HCT116 (cell line): ENCODE measurements around the gene GSTM4. TPM values are rescaled to one million over a fixed set of nuclear protein-coding genes. Genes with fewer than 3 reads are reported as not detected.

Experiments
- ATAC-seq: fragments of 200-7000 bp; cut with Tn5 transposase; 2 replicates; pipeline ENCODE4 v1.9.1; 2020; ENCODE audit warnings: mild to moderate bottlenecking, moderate library complexity
- BruUV-seq: library from RNA; stranded (reverse); fragments of 400-500 nt; replicated peaks from 2 replicates; lab custom pipeline; 2021; lab: Mats Ljungman, UMichigan
- CTCF ChIA-PET: fragments of 300-600 bp; sonication (Branson Sonifier 250); formaldehyde crosslinking; loops from one replicate; lab custom pipeline; 2021; ENCODE audit warnings: antibody characterized with exemption; lab: Charles Lee
- POLR2A ChIA-PET: fragments of 300-600, 350-600 bp; sonication (Branson Sonifier 250); formaldehyde crosslinking; loops from one replicate; lab custom pipeline; 2021; ENCODE audit warnings: antibody characterized with exemption; lab: Charles Lee
- RAD21 ChIA-PET, 2 experiments: fragments of 300-600 bp; sonication (Branson Sonifier 250); formaldehyde crosslinking; loops; one replicate each; lab custom pipeline; 2023; ENCODE audit warnings: low total read pairs in 2 of 2; ENCODE audit not compliant: uncharacterized antibody in 2 of 2, unreplicated experiment in 2 of 2, low non-redundant PET in 1 of 2; lab: Charles Lee
- DNase-seq: peaks from one replicate; pipeline ENCODE4 v3.0.0-alpha.2; 2010; ENCODE audit warnings: low read depth, low spot score
- H2AFZ ChIP-seq: fragments of 200-600 bp; shearing (Covaris generic), sonication (generic); 2 replicates; pipeline ENCODE4 v1.6.1; 2017; ENCODE audit warnings: low read depth, mixed run types, mixed read lengths, antibody characterized with exemption, low read length; ENCODE audit not compliant: poor library complexity, severe bottlenecking
- H3K27ac ChIP-seq: 2 replicates; pipeline ENCODE4 v1.5.1; 2012; ENCODE audit warnings: low read depth, low read length
- H3K27me3 ChIP-seq: fragments of 200-600 bp; sonication (generic); 2 replicates; pipeline ENCODE4 v1.6.1; 2016; ENCODE audit warnings: mixed run types, low read length, mixed read lengths; ENCODE audit not compliant: insufficient read depth
- H3K36me3 ChIP-seq, 2 experiments: fragments of 200-500 bp in 1 of 2; fragments of 200-600 bp in 1 of 2; sonication (Bioruptor generic) in 1 of 2; sonication (generic) in 1 of 2; 2 replicates each; pipeline versions ENCODE4 v1.5.1 to v1.6.1; 2014 to 2016; ENCODE audit warnings: low read length in 2 of 2, inconsistent platforms in 1 of 2, mixed read lengths in 1 of 2, mixed run types in 1 of 2; ENCODE audit not compliant: insufficient read depth in 2 of 2, control insufficient read depth in 1 of 2
- H3K4me1 ChIP-seq, 2 experiments: fragments of 200-600 bp in 1 of 2; sonication (generic) in 1 of 2; 2 replicates each; pipeline versions ENCODE4 v1.5.1 to v1.6.1; 2012 to 2017; ENCODE audit warnings: low read length in 2 of 2, inconsistent platforms in 1 of 2, mild to moderate bottlenecking in 1 of 2, mixed read lengths in 1 of 2, mixed run types in 1 of 2, moderate library complexity in 1 of 2; ENCODE audit not compliant: insufficient read depth in 2 of 2, control insufficient read depth in 1 of 2
- H3K4me2 ChIP-seq: fragments of 200-600 bp; sonication (generic); 2 replicates; pipeline ENCODE4 v1.6.1; 2017; ENCODE audit warnings: mixed run types, low read length, mixed read lengths
- H3K4me3 ChIP-seq, 2 experiments: fragments of 200-600 bp in 1 of 2; sonication (generic) in 1 of 2; replicated peaks in 1 of 2; 2 replicates each; pipeline ENCODE4 v1.5.1; 2011 to 2016; ENCODE audit warnings: low read length in 2 of 2, control low read depth in 1 of 2, low read depth in 1 of 2, mild to moderate bottlenecking in 1 of 2, mixed read lengths in 1 of 2, mixed run types in 1 of 2
- H3K79me2 ChIP-seq: fragments of 200-600 bp; sonication (generic); 2 replicates; pipeline ENCODE4 v1.6.1; 2017; ENCODE audit warnings: mild to moderate bottlenecking, mixed run types, low read length, moderate library complexity, mixed read lengths; ENCODE audit not compliant: insufficient read depth
- H3K9ac ChIP-seq: fragments of 200-600 bp; sonication (generic); 2 replicates; pipeline ENCODE4 v1.6.1; 2016; ENCODE audit warnings: low read length, mixed read lengths
- H3K9me2 ChIP-seq: fragments of 200-600 bp; sonication (generic), shearing (Covaris generic); 2 replicates; pipeline ENCODE4 v1.6.1; 2017; ENCODE audit warnings: mixed run types, mild to moderate bottlenecking, moderate library complexity; ENCODE audit not compliant: insufficient read depth
- H3K9me3 ChIP-seq, 2 experiments: fragments of 200-500 bp in 1 of 2; fragments of 200-600 bp in 1 of 2; sonication (Bioruptor generic) in 1 of 2; sonication (generic) in 1 of 2; 2 replicates each; pipeline ENCODE4 v1.6.1; 2014 to 2017; ENCODE audit warnings: low read length in 2 of 2, mixed read lengths in 2 of 2, inconsistent platforms in 1 of 2, low read depth in 1 of 2, mild to moderate bottlenecking in 1 of 2, mixed run types in 1 of 2, moderate library complexity in 1 of 2; ENCODE audit not compliant: control insufficient read depth in 1 of 2, insufficient read depth in 1 of 2
- H4K20me1 ChIP-seq: fragments of 200-600 bp; sonication (generic), shearing (Covaris generic); 2 replicates; pipeline ENCODE4 v1.6.1; 2017; ENCODE audit warnings: mixed run types, mild to moderate bottlenecking, moderate library complexity; ENCODE audit not compliant: insufficient read depth
- CEBPB ChIP-seq: IDR thresholded peaks from 2 replicates; pipeline ENCODE4 v1.6.1; 2012; ENCODE audit warnings: low read depth
- EGR1 ChIP-seq: IDR thresholded peaks from 2 replicates; pipeline ENCODE4 v1.6.1; 2012; ENCODE audit warnings: low read depth
- EZH2phosphoT487 ChIP-seq: fragments of 200-600 bp; IDR thresholded peaks from 2 replicates; pipeline ENCODE4 v1.6.1; 2018; ENCODE audit warnings: antibody characterized with exemption, borderline replicate concordance
- FOSL1 ChIP-seq: IDR thresholded peaks from 2 replicates; pipeline ENCODE4 v1.6.1; 2012; ENCODE audit warnings: low read depth
- POLR2AphosphoS5 ChIP-seq: IDR thresholded peaks from 2 replicates; pipeline ENCODE4 v1.6.1; 2011; ENCODE audit warnings: mild to moderate bottlenecking, low read depth, low read length, moderate library complexity
- RAD21 ChIP-seq: IDR thresholded peaks from 2 replicates; pipeline ENCODE4 v1.6.1; 2012; ENCODE audit warnings: low read depth, mild to moderate bottlenecking
- REST ChIP-seq: IDR thresholded peaks from 2 replicates; pipeline ENCODE4 v1.6.1; 2012; ENCODE audit warnings: low read depth
- SIN3A ChIP-seq: IDR thresholded peaks from 2 replicates; pipeline ENCODE4 v1.6.1; 2012; ENCODE audit warnings: low read depth
- SP1 ChIP-seq: IDR thresholded peaks from 2 replicates; pipeline ENCODE4 v1.6.1; 2012; ENCODE audit warnings: low read depth
- SRF ChIP-seq: IDR thresholded peaks from 2 replicates; pipeline ENCODE4 v1.6.1; 2012; ENCODE audit warnings: low read depth
- TCF7L2 ChIP-seq: IDR thresholded peaks from 2 replicates; pipeline ENCODE4 v1.7.0; 2011; ENCODE audit warnings: borderline replicate concordance, inconsistent platforms; ENCODE audit not compliant: insufficient read depth, insufficient read length; ENCODE audit errors: extremely low read depth
- YY1 ChIP-seq: IDR thresholded peaks from 2 replicates; pipeline ENCODE4 v1.6.1; 2011; ENCODE audit warnings: low read length, low read depth, moderate library complexity, mild to moderate bottlenecking; ENCODE audit not compliant: insufficient replicate concordance; ENCODE audit errors: extremely low read depth
- intact Hi-C: fragments of 100-400 bp; cut with micrococcal nuclease; formaldehyde crosslinking; loops from 2 replicates; pipeline ENCODE4 v1.10.0; 2022
- total RNA-seq: library from RNA; stranded (reverse); gene quantifications from one replicate; pipeline ENCODE4 v1.2.1, GENCODE V29; 2021; ENCODE audit not compliant: unreplicated experiment
- TF ChIP-seq, protein P1 (sequence below): IDR thresholded peaks from 2 replicates; pipeline ENCODE4 v1.6.1; 2012
- TF ChIP-seq, protein P2 (sequence below): IDR thresholded peaks from 2 replicates; pipeline ENCODE4 v1.6.1; 2011; ENCODE audit warnings: mild to moderate bottlenecking, low read length, moderate library complexity; ENCODE audit not compliant: insufficient replicate concordance; ENCODE audit errors: extremely low read depth

GSTM4 gene
- total RNA-seq, 1 experiment from 2014 or later = 15.9 TPM

DNA sequence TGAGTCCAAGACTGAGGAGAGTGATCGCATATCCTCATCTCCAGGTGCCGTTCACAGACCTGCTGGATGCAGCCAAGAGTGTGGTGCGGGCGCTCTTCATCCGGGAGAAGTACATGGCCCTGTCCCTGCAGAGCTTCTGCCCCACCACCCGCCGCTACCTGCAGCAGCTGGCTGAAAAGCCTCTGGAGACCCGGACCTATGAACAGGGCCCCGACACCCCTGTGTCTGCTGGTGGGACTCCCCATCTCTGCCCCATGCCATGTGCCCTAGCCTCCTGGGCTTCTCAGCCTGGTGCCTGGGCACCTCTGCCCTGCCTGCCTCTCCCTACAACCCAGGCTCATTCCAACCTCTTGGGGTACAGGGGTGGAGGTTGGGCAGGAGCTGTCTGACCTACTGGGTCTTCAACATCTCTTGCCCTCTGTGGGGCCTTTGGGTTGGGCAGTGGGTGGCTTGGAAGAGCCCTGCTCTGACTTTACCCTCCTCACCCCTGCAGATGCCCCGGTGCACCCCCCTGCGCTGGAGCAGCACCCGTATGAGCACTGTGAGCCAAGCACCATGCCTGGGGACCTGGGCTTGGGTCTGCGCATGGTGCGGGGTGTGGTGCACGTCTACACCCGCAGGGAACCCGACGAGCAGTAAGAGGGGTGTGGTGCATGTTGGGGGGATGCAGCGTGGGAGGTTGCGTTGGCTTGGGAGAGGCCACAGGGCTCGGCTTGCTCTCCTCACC is 29.1 kb upstream of the GSTM4 start:
- no peak overlapping the region for H3K4me3 ChIP-seq
- H3K36me3 ChIP-seq = peaks cover 6 to 20% of the 10 kb centered on the region in 2 experiments; a peak in 3 of 4 replicates
- intact Hi-C loops = no loop called here
- no peaks in the 10 kb centered on the region for H3K27me3 ChIP-seq
- RAD21 ChIA-PET = no interaction called here
- peaks cover 8 to 10% of the 10 kb centered on the region in 2 experiments; a peak in 2 of 4 replicates for H3K4me1 ChIP-seq
- BruUV-seq = no TSS peak
- POLR2A ChIA-PET = no interaction called here
- H3K9me2 ChIP-seq = no peaks in the 10 kb centered on the region
- H3K9ac ChIP-seq = no peak overlapping the region
- H4K20me1 ChIP-seq = no peaks in the 10 kb centered on the region
- no peak overlapping the region for H3K27ac ChIP-seq
- CTCF ChIA-PET = interaction anchor here (1.0 to 1.8 kb wide), 2 partner anchors 13 to 78 kb away, joined by 3 to 5 read pairs; partner anchors contain the start of gene GNAI3
- TF ChIP-seq POLR2AphosphoS5 (no peak), SIN3A (no peak), YY1 (no peak), FOSL1 (no peak), CEBPB (no peak), EGR1 (no peak), SP1 (no peak), EZH2phosphoT487 (no peak), TCF7L2 (no peak), REST (no peak), RAD21 (no peak), SRF (no peak)
- TF ChIP-seq, protein P1, sequence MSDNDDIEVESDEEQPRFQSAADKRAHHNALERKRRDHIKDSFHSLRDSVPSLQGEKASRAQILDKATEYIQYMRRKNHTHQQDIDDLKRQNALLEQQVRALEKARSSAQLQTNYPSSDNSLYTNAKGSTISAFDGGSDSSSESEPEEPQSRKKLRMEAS = no peak
- TF ChIP-seq, protein P2, sequence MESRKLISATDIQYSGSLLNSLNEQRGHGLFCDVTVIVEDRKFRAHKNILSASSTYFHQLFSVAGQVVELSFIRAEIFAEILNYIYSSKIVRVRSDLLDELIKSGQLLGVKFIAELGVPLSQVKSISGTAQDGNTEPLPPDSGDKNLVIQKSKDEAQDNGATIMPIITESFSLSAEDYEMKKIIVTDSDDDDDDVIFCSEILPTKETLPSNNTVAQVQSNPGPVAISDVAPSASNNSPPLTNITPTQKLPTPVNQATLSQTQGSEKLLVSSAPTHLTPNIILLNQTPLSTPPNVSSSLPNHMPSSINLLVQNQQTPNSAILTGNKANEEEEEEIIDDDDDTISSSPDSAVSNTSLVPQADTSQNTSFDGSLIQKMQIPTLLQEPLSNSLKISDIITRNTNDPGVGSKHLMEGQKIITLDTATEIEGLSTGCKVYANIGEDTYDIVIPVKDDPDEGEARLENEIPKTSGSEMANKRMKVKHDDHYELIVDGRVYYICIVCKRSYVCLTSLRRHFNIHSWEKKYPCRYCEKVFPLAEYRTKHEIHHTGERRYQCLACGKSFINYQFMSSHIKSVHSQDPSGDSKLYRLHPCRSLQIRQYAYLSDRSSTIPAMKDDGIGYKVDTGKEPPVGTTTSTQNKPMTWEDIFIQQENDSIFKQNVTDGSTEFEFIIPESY = no peak
- no peak overlapping the region for H3K4me2 ChIP-seq
- H3K79me2 ChIP-seq = peaks cover 30% of the 10 kb centered on the region
- H3K9me3 ChIP-seq = no peaks in the 10 kb centered on the region
- DNase-seq (no peak), ATAC-seq (no peak)
- no peak overlapping the region for H2AFZ ChIP-seq
